GM12873 (cell line): ENCODE data around the gene COPS3.

Source experiments
- TF ChIP-seq, protein P1 (sequence below): IDR thresholded peaks from 2 replicates; pipeline ENCODE4 v1.5.1; 2012; ENCODE audit warnings: low read depth, mild to moderate bottlenecking, moderate library complexity, low read length, control low read depth; ENCODE audit not compliant: insufficient read depth; ENCODE audit errors: missing control alignments

The COPS3 gene

DNA sequence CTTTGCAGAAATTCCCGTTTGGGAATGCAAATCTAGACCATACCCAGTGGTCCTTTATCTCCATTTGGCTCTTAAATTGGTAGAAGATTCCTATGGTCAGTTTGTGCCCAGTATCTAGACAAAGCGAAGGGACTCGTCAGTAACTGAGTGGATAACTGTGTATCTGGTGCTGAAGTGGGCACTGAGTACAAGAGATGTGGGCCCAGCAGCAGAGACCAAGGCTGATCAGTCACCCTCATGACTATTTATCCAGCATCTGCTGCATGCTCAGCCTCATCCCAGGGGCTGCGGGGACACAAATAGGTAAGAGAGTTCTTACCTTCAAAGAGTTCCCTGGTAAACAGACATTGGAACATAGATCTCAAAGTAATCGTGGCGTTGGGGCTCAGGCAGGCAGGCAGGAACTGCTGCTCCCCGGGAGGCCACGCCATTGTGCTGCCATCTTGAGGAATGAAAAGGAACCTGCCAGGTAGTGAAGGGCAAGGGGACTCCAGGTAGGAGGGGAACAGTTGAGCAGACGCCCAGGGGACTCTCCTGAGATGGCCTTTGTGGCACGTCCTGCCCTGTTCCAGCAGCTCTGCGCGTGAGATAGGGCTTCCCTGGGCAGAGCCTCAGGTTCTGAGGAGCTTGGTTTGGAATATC is 32.4 kb upstream of the COPS3 start:
- TF ChIP-seq, protein P1, sequence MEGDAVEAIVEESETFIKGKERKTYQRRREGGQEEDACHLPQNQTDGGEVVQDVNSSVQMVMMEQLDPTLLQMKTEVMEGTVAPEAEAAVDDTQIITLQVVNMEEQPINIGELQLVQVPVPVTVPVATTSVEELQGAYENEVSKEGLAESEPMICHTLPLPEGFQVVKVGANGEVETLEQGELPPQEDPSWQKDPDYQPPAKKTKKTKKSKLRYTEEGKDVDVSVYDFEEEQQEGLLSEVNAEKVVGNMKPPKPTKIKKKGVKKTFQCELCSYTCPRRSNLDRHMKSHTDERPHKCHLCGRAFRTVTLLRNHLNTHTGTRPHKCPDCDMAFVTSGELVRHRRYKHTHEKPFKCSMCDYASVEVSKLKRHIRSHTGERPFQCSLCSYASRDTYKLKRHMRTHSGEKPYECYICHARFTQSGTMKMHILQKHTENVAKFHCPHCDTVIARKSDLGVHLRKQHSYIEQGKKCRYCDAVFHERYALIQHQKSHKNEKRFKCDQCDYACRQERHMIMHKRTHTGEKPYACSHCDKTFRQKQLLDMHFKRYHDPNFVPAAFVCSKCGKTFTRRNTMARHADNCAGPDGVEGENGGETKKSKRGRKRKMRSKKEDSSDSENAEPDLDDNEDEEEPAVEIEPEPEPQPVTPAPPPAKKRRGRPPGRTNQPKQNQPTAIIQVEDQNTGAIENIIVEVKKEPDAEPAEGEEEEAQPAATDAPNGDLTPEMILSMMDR = peak; percentile 81

DNA sequence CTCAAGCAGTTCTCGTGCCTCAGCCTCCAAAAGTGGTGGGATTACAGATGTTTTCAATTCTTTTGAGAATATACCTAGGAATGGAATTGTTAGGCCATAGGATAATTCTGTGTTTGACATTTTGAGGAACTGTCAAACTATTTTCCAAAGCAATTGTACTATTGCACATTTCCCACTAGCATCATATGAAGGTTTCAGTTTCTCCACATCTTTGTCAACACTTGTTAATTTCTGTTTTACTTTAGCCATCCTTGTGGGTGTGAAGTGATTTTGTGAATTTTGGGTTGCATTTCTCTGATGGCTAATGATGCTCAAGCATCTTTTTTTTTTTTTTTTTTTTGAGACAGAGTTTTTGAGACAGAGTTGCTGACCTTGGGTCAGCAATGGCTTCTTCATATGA is 28.3 kb upstream of the COPS3 start:
- TF ChIP-seq, protein P1 = no peak

DNA sequence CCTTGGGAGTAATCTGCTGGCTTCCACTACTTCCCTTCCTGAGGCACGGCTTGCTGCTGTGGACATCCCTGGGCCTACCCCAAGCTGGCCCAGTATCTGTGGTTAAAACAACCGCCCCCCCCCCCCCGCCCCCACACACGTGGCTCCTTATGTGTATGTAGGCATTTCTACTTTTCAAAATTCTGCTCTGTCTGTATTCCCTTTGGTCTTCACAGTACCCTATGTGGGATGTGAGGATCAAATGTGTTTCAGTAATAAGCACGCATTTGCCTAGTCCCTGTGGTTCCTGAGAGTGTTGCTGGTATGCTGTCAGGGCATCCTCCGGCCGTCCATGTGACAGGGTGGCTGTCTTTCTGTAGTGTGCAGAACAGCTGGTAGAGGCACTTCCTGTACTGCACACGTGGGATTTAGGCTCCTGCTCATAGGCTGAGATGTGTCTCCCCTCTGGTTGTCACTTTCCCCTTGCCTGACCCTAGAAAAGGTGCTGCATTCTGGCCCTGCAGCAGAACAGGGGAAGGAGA is 24.3 kb upstream of the COPS3 start:
- TF ChIP-seq, protein P1 = no peak

DNA sequence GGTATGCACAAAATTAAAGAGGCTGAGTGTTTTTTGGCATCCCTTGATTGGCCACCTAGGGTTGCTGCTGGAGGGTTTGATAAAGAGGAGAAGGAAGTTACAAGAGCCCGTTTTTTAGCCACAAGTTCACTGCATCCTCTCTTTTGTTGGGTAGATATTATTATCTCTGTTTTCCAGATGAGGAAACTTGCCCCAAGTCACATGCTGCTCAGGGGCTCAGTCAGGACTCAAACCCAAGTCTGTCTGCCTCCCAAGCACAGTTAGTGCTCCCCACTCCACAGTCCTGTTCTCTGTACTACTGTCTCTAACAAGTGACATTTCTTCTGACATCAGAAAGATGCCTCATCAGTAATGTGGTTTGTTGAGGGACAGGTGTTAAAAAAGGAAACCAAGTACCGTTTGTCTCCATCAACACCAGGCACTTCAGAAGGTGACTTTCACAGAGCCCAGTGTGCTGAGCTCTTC is 23.5 kb upstream of the COPS3 start:
- TF ChIP-seq, protein P1 = no peak

DNA sequence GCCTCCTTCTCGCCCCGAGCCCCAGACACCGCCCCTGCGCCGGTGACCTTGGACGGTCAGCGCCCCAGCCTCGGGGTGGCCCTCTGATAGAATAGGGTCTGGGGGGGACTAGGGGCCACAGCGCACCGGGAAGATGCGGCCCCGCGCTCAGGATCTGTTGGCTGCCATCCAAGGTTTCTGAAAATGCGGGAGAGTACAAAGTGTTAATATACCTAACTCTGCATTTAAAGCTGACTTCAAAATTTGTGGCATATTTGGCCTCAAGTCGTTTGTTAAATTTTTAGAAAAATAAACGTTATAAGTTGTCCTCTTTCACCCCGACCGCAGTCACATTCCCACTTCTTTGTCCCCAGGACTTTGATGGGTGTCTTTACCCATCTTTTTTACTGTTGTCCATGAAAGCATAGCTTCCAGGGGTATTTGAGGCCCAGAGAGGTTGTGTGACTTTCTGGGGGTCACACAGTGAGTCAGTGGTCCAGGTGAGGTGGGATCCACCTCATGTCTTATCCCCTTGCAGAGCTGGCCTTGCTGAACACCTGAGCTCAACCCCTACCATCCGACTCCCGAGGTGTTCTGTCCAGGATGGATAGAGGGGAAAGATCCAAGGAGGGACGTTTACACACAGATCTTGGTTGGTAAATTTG is 22.9 kb upstream of the COPS3 start:
- TF ChIP-seq, protein P1 = no peak

DNA sequence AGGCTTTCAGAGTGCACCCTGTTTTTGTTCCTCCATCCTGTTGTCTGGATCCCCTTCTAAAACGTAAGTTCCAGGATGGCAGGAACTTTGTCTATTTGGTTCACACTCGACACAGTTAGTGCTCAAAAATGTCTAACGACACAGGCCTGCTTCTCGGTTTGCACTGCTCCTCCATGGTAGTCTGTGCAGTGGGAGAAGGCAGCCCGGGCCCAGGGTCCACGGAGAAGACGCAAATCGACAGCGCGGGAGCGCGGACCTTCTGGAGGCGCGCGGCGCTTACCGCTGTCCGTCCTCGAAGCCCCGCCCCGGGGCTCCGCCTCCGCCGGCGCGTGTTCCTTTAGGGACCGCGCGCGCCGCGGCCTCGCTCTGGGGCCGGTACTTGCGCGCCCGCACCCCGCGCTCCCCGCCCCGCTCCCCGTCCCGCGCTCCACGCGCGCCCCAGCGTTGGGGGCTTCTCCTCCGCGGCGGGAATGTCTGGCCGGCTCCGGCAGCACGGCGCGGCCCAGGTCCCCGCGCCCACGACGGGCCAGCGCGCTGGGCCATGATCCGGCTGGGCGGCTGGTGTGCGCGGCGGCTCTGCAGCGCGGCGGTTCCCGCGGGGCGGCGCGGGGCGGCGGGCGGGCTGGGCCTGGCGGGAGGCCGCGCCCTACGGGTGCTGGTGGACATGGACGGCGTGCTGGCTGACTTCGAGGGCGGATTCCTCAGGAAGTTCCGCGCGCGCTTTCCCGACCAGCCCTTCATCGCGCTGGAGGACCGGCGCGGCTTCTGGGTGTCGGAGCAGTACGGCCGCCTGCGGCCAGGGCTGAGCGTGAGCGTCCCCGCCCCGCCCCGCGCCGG is 22.2 kb upstream of the COPS3 start, which contains the start of gene NT5M:
Gene NT5M, plus strand, starts transcription at position 364 of the 837 bp plus-strand sequence. Its CDS starts 178 bp downstream, at position 542.
- TF ChIP-seq, protein P1 = no peak
